Measurements from ENCODE around the gene MAPK11. TPM values are rescaled to one million over a fixed set of nuclear protein-coding genes. Genes with fewer than 3 reads are reported as not detected.

The MAPK11 gene
- polyA plus RNA-seq, 3 donors = 0.81 TPM; not detected in 2

DNA sequence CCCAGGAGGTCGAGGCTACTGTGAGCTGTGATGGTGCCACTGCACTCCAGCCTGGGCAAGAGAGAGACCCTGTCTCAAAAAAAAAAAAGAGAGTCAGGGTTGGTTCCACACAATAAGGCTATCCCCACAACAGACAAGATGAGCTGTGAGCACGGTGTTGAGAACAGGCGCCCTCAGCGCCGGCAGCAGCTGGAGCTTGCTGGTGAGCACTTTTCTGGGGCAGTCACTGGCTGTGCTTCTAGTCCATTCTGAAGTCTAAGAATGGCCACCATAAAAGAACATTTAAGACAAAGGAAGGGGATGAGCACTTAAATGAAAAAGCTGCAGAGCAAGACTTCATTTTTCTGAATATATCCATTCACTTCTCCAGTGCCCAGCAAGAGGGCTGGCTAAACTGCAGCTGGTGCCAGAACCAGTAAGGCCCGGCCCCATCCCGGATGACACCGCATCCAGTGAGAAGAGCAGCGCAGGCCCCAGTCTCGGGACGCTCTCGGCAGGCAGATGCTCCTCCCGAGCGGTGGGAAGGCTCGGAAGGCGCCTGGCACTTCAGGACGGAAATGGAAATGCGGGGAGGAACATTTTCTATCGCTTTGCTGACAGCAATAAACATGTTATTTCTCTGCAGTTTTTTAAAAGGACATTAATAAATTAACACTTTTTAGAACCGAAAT, 37.6 kb downstream of the MAPK11 start:
- Histone ChIP-seq H3K36me3 (replicated peaks in 1 of 2; ENCODE audit: control insufficient read depth in 1 of 2, insufficient read depth in 2 of 2, low read length in 2 of 2) (peaks cover 45 to 58% of the 10 kb centered on the region in 2 donors), H2AFZ (ENCODE audit: insufficient read depth, low read depth, low read length, poor library complexity, severe bottlenecking) (no peak overlapping the region), H4K20me1 (ENCODE audit: insufficient read depth, low read length) (peaks cover 26% of the 10 kb centered on the region), H3K27me3 (ENCODE audit: control insufficient read depth in 2 of 2, insufficient read depth in 2 of 2, low read length in 2 of 2) (no peaks in the 10 kb centered on the region), H3K4me3 (replicated peaks in 1 of 3; ENCODE audit: low read depth in 2 of 3, low read length in 3 of 3) (no peak overlapping the region), H3K9me3 (replicated peaks in 1 of 2; ENCODE audit: control insufficient read depth in 1 of 2, insufficient read depth in 1 of 2, low read length in 2 of 2) (no peaks in the 10 kb centered on the region), H3K4me2 (replicated peaks; ENCODE audit: extremely low read depth, low read length, poor library complexity, severe bottlenecking) (no peak overlapping the region), H3K9ac (ENCODE audit: insufficient read depth, low read length, poor library complexity, severe bottlenecking) (no peak overlapping the region), H3K79me2 (ENCODE audit: insufficient read depth, low read length) (peaks cover 25% of the 10 kb centered on the region), H3K4me1 (ENCODE audit: control insufficient read depth in 1 of 2, insufficient read depth in 2 of 2, low read length in 2 of 2) (no peaks in the 10 kb centered on the region), H3K27ac (ENCODE audit: low read depth in 1 of 2, low read length in 2 of 2) (no peak overlapping the region)
- Mint-ChIP-seq H3K27ac (no peak overlapping the region), H3K36me3 (peaks cover 50 to 92% of the 10 kb centered on the region in 2 donors), H3K27me3 (ENCODE audit: low read depth in 3 of 3) (peaks cover 0 to 2% (median 0%) of the 10 kb centered on the region in 3 donors), H3K4me3 (no peak overlapping the region), H3K9me3 (peaks cover 0 to 6% (median 0%) of the 10 kb centered on the region in 7 donors), H3K4me1 (no peaks in the 10 kb centered on the region)
- WGBS (ENCODE audit: insufficient coverage) = 98% methylated on average over 17 of the region's 20 CpGs
- intact Hi-C loops (cut with micrococcal nuclease) = no loop called here
- TF ChIP-seq, protein P1, sequence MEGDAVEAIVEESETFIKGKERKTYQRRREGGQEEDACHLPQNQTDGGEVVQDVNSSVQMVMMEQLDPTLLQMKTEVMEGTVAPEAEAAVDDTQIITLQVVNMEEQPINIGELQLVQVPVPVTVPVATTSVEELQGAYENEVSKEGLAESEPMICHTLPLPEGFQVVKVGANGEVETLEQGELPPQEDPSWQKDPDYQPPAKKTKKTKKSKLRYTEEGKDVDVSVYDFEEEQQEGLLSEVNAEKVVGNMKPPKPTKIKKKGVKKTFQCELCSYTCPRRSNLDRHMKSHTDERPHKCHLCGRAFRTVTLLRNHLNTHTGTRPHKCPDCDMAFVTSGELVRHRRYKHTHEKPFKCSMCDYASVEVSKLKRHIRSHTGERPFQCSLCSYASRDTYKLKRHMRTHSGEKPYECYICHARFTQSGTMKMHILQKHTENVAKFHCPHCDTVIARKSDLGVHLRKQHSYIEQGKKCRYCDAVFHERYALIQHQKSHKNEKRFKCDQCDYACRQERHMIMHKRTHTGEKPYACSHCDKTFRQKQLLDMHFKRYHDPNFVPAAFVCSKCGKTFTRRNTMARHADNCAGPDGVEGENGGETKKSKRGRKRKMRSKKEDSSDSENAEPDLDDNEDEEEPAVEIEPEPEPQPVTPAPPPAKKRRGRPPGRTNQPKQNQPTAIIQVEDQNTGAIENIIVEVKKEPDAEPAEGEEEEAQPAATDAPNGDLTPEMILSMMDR (IDR thresholded peaks at IDR 0.05) = no peak
- no peak for DNase-seq

DNA sequence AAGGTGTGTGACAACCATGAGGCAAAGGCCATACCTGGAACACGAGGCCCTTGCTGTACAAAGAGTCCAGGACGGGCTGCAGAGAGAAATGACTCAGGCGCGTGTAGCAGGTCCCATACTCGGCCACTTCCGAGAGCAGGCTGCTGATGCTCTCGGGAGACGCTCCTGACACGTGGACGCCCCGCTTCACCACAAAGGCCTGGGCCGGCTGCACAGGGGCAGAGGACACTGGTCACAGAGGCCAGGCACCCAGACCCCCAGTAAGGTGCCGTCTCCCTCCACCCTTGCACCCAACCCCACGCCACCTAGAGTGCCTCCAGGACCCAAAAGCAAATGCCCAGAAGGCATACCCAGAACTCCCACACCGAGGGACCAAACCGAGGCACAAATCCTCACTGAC, 40.8 kb downstream of the MAPK11 start:
- Histone ChIP-seq H3K79me2 (ENCODE audit: insufficient read depth, low read length) (no peaks in the 10 kb centered on the region), H3K36me3 (replicated peaks in 1 of 2; ENCODE audit: control insufficient read depth in 1 of 2, insufficient read depth in 2 of 2, low read length in 2 of 2) (peaks cover 54 to 74% of the 10 kb centered on the region in 2 donors), H3K9me3 (replicated peaks in 1 of 2; ENCODE audit: control insufficient read depth in 1 of 2, insufficient read depth in 1 of 2, low read length in 2 of 2) (no peaks in the 10 kb centered on the region), H3K9ac (ENCODE audit: insufficient read depth, low read length, poor library complexity, severe bottlenecking) (no peak overlapping the region), H3K27ac (ENCODE audit: low read depth in 1 of 2, low read length in 2 of 2) (no peak overlapping the region), H4K20me1 (ENCODE audit: insufficient read depth, low read length) (peaks cover 11% of the 10 kb centered on the region), H3K4me3 (replicated peaks in 1 of 3; ENCODE audit: low read depth in 2 of 3, low read length in 3 of 3) (no peak overlapping the region), H2AFZ (ENCODE audit: insufficient read depth, low read depth, low read length, poor library complexity, severe bottlenecking) (no peak overlapping the region), H3K4me2 (replicated peaks; ENCODE audit: extremely low read depth, low read length, poor library complexity, severe bottlenecking) (no peak overlapping the region), H3K4me1 (ENCODE audit: control insufficient read depth in 1 of 2, insufficient read depth in 2 of 2, low read length in 2 of 2) (no peaks in the 10 kb centered on the region), H3K27me3 (ENCODE audit: control insufficient read depth in 2 of 2, insufficient read depth in 2 of 2, low read length in 2 of 2) (no peaks in the 10 kb centered on the region)
- Mint-ChIP-seq H3K9me3 (peaks cover 0 to 1% (median 0%) of the 10 kb centered on the region in 7 donors), H3K27ac (peak overlapping the region in 1 of 7 donors; percentile 15), H3K27me3 (ENCODE audit: low read depth in 3 of 3) (peaks cover 0 to 2% (median 0%) of the 10 kb centered on the region in 3 donors), H3K4me1 (no peaks in the 10 kb centered on the region), H3K36me3 (peaks cover 53 to 88% of the 10 kb centered on the region in 2 donors), H3K4me3 (no peak overlapping the region)
- TF ChIP-seq, protein P1 (IDR thresholded peaks at IDR 0.05) = no peak
- no peak for DNase-seq
- 99% methylated on average over 12 of the region's 16 CpGs for WGBS (ENCODE audit: insufficient coverage)
- intact Hi-C loops (cut with micrococcal nuclease) = no loop called here

Measured in CD14-positive monocyte (primary cell).